GM21737 (cell line): ENCODE data around the gene FAAP100.

Experiments used
- ATAC-seq: cut with Tn5 transposase; IDR thresholded peaks from one replicate; pipeline ENCODE4 v1.9.1; 2021; ENCODE audit warnings: mild to moderate bottlenecking, moderate library complexity; ENCODE audit not compliant: unreplicated experiment

The FAAP100 gene

GRCh38 chr17:81527591-81528383 lies 24.4 kb downstream of the FAAP100 start, which contains the start of gene FSCN2:
Gene FSCN2 (plus strand): TSS chr17:81528377. CDS start chr17:81528532, 155 bp downstream.
- no peak for ATAC-seq

- no peak for ATAC-seq
Measured at GRCh38 chr17:81526662-81527571, 25.2 kb downstream of the FAAP100 start.

GRCh38 chr17:81524865-81525159 lies 27.3 kb downstream of the FAAP100 start:
- ATAC-seq = no peak

- no peak for ATAC-seq
Measured at GRCh38 chr17:81524039-81524864, 27.9 kb downstream of the FAAP100 start.

- no peak for ATAC-seq
Measured at GRCh38 chr17:81523402-81524038, 28.6 kb downstream of the FAAP100 start.

GRCh38 chr17:81522491-81523401 lies 29.4 kb downstream of the FAAP100 start:
- no peak for ATAC-seq

- ATAC-seq = no peak
Measured at GRCh38 chr17:81520021-81520901, 31.9 kb downstream of the FAAP100 start.

GRCh38 chr17:81519284-81520020 lies 32.7 kb downstream of the FAAP100 start:
- ATAC-seq = no peak

- ATAC-seq = no peak
Measured at GRCh38 chr17:81518785-81519283, 33.3 kb downstream of the FAAP100 start.

- no peak for ATAC-seq
Measured at GRCh38 chr17:81518113-81518784, 33.9 kb downstream of the FAAP100 start.

- peak; percentile 29 for ATAC-seq
Measured at GRCh38 chr17:81517339-81518112, 34.6 kb downstream of the FAAP100 start.

GRCh38 chr17:81517009-81517338 lies 35.2 kb downstream of the FAAP100 start:
- no peak for ATAC-seq

GRCh38 chr17:81516439-81516838 lies 35.7 kb downstream of the FAAP100 start:
- ATAC-seq = no peak

GRCh38 chr17:81515530-81516041 lies 36.6 kb downstream of the FAAP100 start:
- no peak for ATAC-seq

GRCh38 chr17:81514739-81515529 lies 37.2 kb downstream of the FAAP100 start:
- peak; percentile 12 for ATAC-seq

GRCh38 chr17:81514489-81514738 lies 37.7 kb downstream of the FAAP100 start:
- no peak for ATAC-seq
